ENCODE data around the gene ZNF488. TPM values are rescaled to one million over a fixed set of nuclear protein-coding genes. Genes with fewer than 3 reads are reported as not detected.

ZNF488 gene
- polyA plus RNA-seq, 1 of the 3 experiments (the other 2 are of a cell fraction), result 0.59 TPM

GRCh38 chr10:47412869-47413268 lies 28.8 kb upstream of the ZNF488 start:
- 0 out of 4 replicates have a peak, but pooled peaks cover 0 to 4% of the 10 kb centered on the region in 2 experiments for H3K4me1 ChIP-seq (ENCODE audit: control insufficient read depth in 1 of 2, insufficient read depth in 2 of 2, low read depth in 1 of 2, low read length in 1 of 2)
- no peak overlapping the region for H3K27ac ChIP-seq (ENCODE audit: low read depth in 2 of 2, low read length in 1 of 2)
- no peaks in the 10 kb centered on the region for H3K9me3 ChIP-seq
- ChIA-PET POLR2A (no interaction called here), CTCF (interaction anchor here (1.5 kb wide), 1 partner anchor 72 kb away, joined by 3 read pairs; no protein-coding TSS in a partner anchor)
- no peak overlapping the region for H3K4me2 ChIP-seq
- no peak overlapping the region for H3K9ac ChIP-seq
- H4K20me1 ChIP-seq (ENCODE audit: insufficient read depth), result no peaks in the 10 kb centered on the region
- TF ChIP-seq EZH2phosphoT487 (IDR thresholded peaks at IDR 0.05; ENCODE audit: borderline replicate concordance, low read depth), result no peak
- TF ChIP-seq, protein P1, sequence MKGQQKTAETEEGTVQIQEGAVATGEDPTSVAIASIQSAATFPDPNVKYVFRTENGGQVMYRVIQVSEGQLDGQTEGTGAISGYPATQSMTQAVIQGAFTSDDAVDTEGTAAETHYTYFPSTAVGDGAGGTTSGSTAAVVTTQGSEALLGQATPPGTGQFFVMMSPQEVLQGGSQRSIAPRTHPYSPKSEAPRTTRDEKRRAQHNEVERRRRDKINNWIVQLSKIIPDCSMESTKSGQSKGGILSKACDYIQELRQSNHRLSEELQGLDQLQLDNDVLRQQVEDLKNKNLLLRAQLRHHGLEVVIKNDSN (IDR thresholded peaks at IDR 0.05; ENCODE audit: borderline replicate concordance, low read depth), result no peak
- no peak for TF ChIP-seq FOSL2 (IDR thresholded peaks at IDR 0.05; ENCODE audit: borderline replicate concordance, low read depth)
- TF ChIP-seq, protein P2, sequence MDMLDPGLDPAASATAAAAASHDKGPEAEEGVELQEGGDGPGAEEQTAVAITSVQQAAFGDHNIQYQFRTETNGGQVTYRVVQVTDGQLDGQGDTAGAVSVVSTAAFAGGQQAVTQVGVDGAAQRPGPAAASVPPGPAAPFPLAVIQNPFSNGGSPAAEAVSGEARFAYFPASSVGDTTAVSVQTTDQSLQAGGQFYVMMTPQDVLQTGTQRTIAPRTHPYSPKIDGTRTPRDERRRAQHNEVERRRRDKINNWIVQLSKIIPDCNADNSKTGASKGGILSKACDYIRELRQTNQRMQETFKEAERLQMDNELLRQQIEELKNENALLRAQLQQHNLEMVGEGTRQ (IDR thresholded peaks at IDR 0.05; ENCODE audit: borderline replicate concordance, low read depth, low read length), result no peak
- TF ChIP-seq, protein P3, sequence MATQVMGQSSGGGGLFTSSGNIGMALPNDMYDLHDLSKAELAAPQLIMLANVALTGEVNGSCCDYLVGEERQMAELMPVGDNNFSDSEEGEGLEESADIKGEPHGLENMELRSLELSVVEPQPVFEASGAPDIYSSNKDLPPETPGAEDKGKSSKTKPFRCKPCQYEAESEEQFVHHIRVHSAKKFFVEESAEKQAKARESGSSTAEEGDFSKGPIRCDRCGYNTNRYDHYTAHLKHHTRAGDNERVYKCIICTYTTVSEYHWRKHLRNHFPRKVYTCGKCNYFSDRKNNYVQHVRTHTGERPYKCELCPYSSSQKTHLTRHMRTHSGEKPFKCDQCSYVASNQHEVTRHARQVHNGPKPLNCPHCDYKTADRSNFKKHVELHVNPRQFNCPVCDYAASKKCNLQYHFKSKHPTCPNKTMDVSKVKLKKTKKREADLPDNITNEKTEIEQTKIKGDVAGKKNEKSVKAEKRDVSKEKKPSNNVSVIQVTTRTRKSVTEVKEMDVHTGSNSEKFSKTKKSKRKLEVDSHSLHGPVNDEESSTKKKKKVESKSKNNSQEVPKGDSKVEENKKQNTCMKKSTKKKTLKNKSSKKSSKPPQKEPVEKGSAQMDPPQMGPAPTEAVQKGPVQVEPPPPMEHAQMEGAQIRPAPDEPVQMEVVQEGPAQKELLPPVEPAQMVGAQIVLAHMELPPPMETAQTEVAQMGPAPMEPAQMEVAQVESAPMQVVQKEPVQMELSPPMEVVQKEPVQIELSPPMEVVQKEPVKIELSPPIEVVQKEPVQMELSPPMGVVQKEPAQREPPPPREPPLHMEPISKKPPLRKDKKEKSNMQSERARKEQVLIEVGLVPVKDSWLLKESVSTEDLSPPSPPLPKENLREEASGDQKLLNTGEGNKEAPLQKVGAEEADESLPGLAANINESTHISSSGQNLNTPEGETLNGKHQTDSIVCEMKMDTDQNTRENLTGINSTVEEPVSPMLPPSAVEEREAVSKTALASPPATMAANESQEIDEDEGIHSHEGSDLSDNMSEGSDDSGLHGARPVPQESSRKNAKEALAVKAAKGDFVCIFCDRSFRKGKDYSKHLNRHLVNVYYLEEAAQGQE (IDR thresholded peaks at IDR 0.05; ENCODE audit: low read depth, low read length), result no peak
- TF ChIP-seq EP300 (IDR thresholded peaks at IDR 0.05; ENCODE audit: borderline replicate concordance in 1 of 2, low read depth in 1 of 2, low read length in 1 of 2), result no peak
- TF ChIP-seq RFX5 (IDR thresholded peaks at IDR 0.05; ENCODE audit: low read length), result no peak
- no peak for TF ChIP-seq RAD21 (IDR thresholded peaks at IDR 0.05; ENCODE audit: low read length)
- TF ChIP-seq, protein P4, sequence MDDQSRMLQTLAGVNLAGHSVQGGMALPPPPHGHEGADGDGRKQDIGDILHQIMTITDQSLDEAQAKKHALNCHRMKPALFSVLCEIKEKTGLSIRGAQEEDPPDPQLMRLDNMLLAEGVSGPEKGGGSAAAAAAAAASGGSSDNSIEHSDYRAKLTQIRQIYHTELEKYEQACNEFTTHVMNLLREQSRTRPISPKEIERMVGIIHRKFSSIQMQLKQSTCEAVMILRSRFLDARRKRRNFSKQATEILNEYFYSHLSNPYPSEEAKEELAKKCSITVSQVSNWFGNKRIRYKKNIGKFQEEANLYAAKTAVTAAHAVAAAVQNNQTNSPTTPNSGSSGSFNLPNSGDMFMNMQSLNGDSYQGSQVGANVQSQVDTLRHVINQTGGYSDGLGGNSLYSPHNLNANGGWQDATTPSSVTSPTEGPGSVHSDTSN (IDR thresholded peaks at IDR 0.05), result no peak
- no peak for TF ChIP-seq POLR2AphosphoS5 (IDR thresholded peaks at IDR 0.05; ENCODE audit: low read depth, low read length)
- TF ChIP-seq, protein P5, sequence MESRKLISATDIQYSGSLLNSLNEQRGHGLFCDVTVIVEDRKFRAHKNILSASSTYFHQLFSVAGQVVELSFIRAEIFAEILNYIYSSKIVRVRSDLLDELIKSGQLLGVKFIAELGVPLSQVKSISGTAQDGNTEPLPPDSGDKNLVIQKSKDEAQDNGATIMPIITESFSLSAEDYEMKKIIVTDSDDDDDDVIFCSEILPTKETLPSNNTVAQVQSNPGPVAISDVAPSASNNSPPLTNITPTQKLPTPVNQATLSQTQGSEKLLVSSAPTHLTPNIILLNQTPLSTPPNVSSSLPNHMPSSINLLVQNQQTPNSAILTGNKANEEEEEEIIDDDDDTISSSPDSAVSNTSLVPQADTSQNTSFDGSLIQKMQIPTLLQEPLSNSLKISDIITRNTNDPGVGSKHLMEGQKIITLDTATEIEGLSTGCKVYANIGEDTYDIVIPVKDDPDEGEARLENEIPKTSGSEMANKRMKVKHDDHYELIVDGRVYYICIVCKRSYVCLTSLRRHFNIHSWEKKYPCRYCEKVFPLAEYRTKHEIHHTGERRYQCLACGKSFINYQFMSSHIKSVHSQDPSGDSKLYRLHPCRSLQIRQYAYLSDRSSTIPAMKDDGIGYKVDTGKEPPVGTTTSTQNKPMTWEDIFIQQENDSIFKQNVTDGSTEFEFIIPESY (IDR thresholded peaks at IDR 0.05; ENCODE audit: borderline replicate concordance, low read depth), result no peak
- no peak for TF ChIP-seq SMC3 (IDR thresholded peaks at IDR 0.05; ENCODE audit: low read depth, low read length)
- no peak for TF ChIP-seq GABPA (IDR thresholded peaks at IDR 0.05; ENCODE audit: low read depth)
- TF ChIP-seq, protein P6, sequence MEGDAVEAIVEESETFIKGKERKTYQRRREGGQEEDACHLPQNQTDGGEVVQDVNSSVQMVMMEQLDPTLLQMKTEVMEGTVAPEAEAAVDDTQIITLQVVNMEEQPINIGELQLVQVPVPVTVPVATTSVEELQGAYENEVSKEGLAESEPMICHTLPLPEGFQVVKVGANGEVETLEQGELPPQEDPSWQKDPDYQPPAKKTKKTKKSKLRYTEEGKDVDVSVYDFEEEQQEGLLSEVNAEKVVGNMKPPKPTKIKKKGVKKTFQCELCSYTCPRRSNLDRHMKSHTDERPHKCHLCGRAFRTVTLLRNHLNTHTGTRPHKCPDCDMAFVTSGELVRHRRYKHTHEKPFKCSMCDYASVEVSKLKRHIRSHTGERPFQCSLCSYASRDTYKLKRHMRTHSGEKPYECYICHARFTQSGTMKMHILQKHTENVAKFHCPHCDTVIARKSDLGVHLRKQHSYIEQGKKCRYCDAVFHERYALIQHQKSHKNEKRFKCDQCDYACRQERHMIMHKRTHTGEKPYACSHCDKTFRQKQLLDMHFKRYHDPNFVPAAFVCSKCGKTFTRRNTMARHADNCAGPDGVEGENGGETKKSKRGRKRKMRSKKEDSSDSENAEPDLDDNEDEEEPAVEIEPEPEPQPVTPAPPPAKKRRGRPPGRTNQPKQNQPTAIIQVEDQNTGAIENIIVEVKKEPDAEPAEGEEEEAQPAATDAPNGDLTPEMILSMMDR (IDR thresholded peaks at IDR 0.05), result no peak
- no peak for TF ChIP-seq MAX (IDR thresholded peaks at IDR 0.05; ENCODE audit: low read depth)
- no peak for TF ChIP-seq SIN3A (IDR thresholded peaks at IDR 0.05; ENCODE audit: borderline replicate concordance, low read depth, low read length)
- TF ChIP-seq CHD2 (IDR thresholded peaks at IDR 0.05; ENCODE audit: low read length, partially characterized antibody), result no peak
- no peak for TF ChIP-seq MEF2A (IDR thresholded peaks at IDR 0.05; ENCODE audit: borderline replicate concordance, low read depth)
- no peak for TF ChIP-seq GATA2 (CRISPR knock-in tag; IDR thresholded peaks at IDR 0.05)
- no peak for TF ChIP-seq JUND (IDR thresholded peaks at IDR 0.05)
- no peak overlapping the region for H2AFZ ChIP-seq (ENCODE audit: low read depth)
- no peak overlapping the region for H3K4me3 ChIP-seq (ENCODE audit: low read depth in 2 of 2, low read length in 1 of 2)
- no peaks in the 10 kb centered on the region for H3F3A ChIP-seq (replicated peaks; ENCODE audit: insufficient read depth)
- no peak for DNase-seq
- 49% methylated on average over 2 of the region's 2 CpGs for WGBS (ENCODE audit: low lambda C conversion rate)
- H3K79me2 ChIP-seq (ENCODE audit: insufficient read depth), result no peaks in the 10 kb centered on the region
- H3K27me3 ChIP-seq (ENCODE audit: insufficient read depth), result no peaks in the 10 kb centered on the region
- H3K9me2 ChIP-seq, result no peaks in the 10 kb centered on the region
- no peaks in the 10 kb centered on the region for H3K36me3 ChIP-seq (replicated peaks in 1 of 2; ENCODE audit: control insufficient read depth in 1 of 2, insufficient read depth in 2 of 2, low read length in 1 of 2)
